NCI-H1694 treated with DMSO at 0.1 percent for 48 hours (cell line): ENCODE data around the gene BPIFA3.
A peak's percentile ranks its signal among the peaks of the same experiment; 100 is the strongest.

ENCODE experiments used
- DNase-seq: peaks from one replicate; lab custom pipeline; 2025; lab: John Stamatoyannopoulos, UW

The BPIFA3 gene

DNA sequence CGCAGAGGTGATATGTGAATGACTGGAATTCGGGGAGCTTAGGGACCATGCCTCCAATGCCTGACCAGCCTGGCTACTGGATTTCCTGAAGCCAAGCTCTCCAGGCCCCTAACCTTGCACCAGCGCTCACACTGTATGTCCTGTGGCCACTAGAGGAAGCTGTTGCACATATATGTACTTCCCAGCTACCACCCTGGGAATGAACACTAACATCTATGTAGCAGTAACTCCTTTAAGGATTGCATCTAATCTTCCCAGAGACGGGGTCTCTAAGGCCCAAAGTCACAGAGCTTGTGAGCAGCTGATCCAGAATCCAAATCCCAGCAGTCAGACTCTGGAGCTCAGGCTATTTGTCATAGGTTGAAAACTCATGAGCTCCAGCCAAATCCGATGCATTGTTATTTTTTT is 45.5 kb downstream of the BPIFA3 start:
- peak; percentile 81 for DNase-seq

GRCh38 chr20:33263784-33264183 is 46.6 kb downstream of the BPIFA3 start:
- no peak for DNase-seq

DNA sequence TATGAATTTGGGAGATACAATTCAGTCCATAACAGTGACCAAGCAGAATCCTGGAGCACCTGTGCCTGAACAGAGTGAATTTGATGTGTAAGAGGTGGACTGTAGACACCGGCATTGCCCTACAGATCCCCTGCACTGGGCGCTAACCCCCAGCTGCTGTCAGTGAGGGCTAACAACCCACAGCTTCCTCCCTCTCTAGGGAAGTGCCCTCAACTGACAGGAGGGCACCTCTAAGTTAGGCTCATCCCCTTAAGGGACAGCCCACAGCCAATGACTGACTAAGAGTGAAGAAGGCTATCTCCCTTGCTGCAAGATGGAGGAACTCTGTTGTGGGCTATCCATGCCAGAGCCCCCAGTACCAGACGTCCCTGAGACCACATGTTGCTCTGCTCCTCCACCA is 50.5 kb downstream of the BPIFA3 start:
- no peak for DNase-seq

- DNase-seq: no peak
Observed at GRCh38 chr20:33272155-33272873, 55.2 kb downstream of the BPIFA3 start.

GRCh38 chr20:33273117-33273851 is 56.1 kb downstream of the BPIFA3 start:
- no peak for DNase-seq

GRCh38 chr20:33275215-33275614 is 58.1 kb downstream of the BPIFA3 start:
- no peak for DNase-seq

DNA sequence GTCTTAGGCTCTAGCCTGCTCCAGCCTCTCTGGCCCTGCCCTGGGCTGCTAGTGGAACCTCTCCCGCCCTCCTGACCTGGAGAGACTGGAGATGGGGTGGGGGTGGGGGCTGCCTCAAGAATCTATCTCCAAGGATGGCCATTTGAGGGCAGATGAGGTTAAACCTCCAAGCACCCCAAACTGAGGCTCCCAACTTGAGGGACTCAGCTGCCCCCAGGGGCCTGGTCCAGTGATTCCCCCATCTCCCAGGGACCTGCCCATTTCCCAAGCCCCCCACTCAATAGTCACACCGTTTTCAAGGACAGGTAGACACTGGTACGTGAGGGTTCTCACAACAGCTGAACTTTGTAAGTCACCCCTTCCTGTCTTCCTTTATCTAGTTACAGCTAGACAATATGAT is 58.7 kb downstream of the BPIFA3 start:
- no peak for DNase-seq

DNA sequence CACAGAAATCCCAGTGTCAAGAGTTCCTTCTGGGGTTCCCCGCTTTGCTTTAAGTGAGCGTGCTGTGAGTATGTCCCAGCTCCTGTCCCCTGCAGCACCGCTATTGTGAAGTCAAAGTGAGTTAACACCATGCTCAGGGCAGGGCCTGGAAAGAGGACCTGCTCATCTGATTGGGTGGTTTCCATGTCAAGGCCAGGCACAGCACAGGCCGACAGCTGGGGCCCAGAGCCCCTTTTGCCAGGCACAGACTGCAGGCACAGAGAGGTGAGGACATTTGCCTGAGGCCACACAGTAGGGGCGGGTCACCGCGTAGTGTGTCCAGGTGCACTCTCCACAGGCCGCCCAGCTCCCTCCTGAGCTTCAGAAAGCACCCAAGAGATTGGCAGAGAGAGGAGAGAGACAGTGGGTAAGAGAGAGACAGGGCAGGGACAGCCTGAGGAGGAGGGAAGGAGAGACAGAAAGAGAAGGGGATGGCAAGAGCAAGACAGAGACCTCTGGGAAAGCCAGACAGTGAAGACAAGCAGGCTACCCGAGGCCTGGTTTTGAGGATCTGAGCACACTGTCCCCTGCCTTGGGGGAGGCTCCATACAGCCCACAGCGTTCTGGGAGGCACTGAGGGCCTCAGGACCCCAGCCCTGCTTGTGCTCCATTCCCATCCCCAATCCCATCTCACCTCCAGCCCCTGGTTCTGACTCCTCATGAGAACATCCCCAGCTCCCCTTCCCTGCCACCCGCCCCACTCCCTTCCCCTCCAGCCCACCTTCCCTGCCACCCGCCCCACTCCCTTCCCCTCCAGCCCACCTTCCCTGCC is 59.4 kb downstream of the BPIFA3 start:
- no peak for DNase-seq
